ENCODE measurements around the gene CNTNAP2.
"Not testable (repeated sequence)": the region's sequence is repeated elsewhere in the genome, so short reads cannot be mapped to it uniquely, and the experiment has no call there.

The CNTNAP2 gene

GRCh38 chr7:147700702-147701101, 1584.1 kb downstream of the CNTNAP2 start:
- DNase-seq, result no peak

- no peak for DNase-seq
These were observed 1591.3 kb downstream of the CNTNAP2 start for GRCh38 chr7:147707926-147708325.

- DNase-seq, result no peak
These were observed 1592.3 kb downstream of the CNTNAP2 start for GRCh38 chr7:147708871-147709270.

DNA sequence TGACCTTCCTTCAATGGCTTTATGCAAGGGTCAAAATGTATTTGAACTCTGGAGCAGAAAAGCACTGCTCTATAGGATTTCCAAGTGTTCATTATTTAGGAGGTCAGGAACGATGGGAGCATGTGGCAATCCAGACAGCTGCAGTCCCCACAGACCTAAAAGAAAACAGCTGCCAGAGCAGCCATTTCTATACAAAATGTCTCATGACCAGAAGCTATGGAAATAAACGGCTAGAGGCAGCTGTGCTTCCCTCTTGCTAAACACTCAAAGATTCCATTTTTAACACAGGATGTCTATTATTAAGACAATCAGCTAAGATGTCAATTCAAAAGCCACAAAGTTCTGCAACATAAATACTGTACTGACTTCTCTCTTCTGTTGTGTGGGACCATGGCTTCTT, 1594.8 kb downstream of the CNTNAP2 start:
- no peak for DNase-seq

DNA sequence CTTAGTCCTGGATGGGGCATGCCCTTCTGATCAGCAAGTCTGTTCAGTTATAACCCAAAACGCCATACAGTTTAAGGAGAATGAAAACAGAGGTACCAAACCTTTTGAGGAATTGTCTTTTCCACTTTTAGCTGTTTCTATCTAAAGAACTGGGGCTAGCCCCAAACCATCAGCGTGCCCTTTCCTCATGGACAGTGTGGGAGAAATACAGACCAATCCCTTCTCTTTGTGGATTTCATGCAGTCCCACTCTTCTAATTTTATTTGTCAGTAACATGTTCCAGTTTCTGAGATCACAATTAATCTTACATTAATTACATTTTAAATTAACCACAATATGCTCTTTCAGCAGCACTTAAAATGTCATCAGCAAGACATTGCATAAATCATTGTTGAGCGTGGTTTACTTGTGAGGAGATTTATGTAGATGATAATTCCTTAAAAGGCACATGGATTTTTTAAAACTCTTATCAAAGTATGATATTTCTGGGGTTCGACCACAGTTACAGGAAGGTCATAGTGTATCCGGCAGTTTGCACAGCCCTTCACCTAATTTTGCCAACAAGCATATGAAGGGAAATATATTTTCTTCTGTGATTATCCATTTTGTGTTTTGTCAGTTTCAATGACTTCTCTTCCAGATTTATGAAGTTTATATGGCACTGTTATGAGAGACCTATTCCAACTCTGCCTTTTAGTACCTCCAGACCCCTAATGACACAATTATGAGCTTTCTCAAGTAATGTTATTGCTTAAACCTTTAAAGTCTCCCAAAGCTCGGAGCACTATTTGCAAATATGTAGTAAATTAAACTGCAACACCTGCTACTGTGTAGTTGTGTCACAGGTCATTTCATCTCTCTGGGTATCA, 1605.6 kb downstream of the CNTNAP2 start:
- no peak for DNase-seq

DNA sequence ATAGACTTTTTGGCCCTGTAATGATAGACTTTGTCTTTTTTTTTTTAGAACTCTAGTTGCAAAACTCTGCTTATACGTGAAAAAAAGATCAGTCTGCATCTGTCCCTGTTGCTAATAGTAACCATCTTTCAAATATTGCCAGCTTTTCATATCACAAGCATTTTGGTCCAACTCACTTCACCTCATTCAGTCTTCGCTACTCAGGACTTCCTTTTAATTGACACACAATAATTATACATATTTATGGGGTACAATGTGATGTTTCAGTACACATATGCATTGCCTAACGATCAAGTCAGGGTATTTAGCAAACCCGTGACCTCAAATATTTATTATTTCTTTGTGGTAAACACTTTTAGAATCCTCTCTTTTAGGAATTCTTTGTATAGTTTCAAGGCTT, 1606.9 kb downstream of the CNTNAP2 start:
- no peak for DNase-seq

GRCh38 chr7:147731311-147731710, 1614.7 kb downstream of the CNTNAP2 start:
- no peak for DNase-seq

DNA sequence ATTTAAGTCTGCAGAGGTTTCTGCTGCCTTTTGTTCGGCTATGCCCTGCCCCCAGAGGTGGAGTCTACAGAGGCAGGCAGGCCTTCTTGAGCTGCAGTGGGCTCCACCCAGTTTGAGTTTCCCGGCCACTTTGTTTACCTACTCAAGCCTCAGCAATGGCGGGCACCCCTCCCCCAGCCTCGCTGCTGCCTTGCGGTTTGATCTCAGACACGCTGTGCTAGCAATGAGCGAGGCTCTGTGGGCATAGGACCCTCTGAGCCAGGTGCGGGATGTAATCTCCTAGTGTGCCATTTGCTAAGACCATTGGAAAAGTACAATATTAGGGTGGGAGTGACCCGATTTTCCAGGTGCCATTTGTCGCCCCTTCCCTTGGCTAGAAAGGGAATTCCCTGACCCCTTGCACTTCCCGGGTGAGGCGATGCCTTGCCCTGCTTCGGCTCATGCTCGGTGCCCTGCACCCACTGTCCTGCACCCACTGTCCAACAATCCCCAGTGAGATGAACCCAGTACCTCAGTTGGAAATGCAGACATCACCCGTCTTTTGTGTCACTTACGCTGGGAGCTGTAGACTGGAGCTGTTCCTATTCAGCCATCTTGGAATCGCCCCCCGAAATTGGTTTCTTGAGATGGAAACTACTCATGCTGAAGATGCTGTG, 1621.1 kb downstream of the CNTNAP2 start:
- not testable (repeated sequence) for DNase-seq

- no peak for DNase-seq
These were observed 1625.7 kb downstream of the CNTNAP2 start for GRCh38 chr7:147742301-147742700.

GRCh38 chr7:147756300-147756699, 1639.7 kb downstream of the CNTNAP2 start:
- DNase-seq, result no peak

DNA sequence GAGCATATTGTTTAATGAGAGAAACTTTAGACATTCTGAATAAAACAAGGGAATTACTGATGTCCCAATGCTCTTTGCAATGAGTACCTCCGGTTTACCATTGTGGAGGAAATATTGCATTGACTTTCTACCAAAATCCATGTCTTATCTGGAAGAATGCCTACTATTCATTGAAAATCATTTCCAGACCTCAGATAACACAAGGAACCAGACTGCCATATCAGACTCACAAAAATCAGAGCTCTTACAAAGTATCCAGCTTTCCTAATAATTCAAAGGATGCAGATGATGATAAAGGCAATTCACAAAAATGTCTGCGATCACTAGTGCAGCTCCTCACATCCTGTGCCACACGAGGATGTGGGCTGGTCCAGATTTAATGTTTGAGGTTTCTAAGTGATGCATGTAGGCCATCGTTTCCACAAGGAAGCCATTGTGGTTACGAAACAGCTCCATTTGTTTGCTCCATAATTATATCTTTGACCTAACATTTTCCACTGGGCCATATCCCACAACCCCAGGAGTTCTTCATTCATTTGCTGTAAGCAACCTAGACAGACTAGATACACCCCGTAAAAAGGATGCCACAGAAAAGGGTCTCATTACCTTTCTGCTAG, 1642.8 kb downstream of the CNTNAP2 start:
- no peak for DNase-seq

- DNase-seq, result no peak
These were observed 1648.7 kb downstream of the CNTNAP2 start for GRCh38 chr7:147765301-147765700.

DNA sequence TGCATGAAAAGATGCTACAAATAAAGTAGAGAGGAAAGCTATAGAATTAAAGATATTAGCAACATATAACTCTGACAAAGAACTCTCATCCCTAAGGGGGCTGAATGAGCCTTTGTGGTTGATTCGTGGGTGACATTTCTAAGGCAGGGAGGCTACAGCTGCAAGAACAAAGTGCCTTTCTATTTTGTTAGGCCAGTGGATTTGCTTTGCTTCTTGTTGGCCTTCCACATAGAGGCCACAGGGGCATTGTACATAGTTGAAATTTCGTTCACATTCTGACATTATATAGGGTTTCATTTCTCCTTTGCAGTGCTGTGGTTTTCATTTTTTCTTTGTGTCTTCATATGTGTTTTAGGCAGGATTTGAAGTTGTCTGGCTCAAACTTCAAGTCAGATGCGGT, 1654.7 kb downstream of the CNTNAP2 start:
- DNase-seq, result no peak

DNA sequence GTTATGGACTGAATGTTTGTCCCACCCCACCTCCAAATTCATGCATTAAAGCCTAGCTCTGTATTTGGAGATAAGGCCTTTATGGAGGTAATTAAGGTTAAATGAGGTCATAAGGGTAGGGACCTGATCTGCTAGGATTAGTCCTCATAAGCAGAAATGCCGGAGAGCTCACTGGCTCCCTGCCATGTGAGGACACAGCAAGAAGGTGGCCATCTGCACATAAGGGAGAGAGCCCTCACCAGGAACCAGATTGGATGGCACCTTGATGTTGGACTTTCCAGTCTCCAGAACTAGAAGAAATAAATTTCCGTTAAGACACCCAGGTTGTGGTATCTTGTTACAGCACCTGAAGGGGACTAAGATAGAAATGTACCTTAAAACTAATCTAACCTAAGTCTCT, 1657.9 kb downstream of the CNTNAP2 start:
- no peak for DNase-seq

DNA sequence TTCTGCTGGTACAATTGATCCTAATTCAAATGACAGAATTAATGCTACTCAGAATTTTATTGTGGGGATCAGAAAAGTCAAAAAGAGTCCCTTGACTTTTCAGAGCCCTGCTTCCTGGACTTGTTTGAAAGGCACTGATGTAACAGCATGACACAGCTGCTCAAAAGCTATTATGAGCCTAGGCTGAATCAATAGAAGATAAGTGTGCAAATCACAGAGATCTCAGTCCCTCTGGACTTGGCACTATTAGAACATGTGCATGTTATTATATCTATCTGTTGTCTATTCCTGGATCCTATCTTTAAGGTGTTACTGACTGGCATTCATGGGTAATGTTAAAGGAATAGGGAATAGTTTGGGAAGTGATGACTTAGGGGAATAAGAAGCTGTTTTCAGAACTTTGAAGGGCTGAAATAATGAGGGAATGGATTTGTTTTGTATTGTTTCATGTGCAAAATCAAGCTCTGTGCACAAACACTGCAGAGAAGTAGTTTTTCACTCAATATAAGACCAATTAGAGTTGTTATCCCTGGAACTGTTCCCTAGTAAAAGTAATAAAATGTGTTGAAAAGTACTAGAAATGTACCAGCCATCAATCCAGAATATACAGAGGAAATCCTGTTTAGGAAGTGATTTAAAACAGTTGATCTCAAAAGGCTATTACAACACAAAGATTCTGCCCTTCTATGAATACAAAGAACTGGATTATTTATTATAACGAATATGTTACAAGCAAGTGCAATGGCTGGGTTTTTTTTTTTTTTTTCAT, 1659.1 kb downstream of the CNTNAP2 start:
- no peak for DNase-seq

- no peak for DNase-seq
These were observed 1660.7 kb downstream of the CNTNAP2 start for GRCh38 chr7:147777309-147777708.

DNA sequence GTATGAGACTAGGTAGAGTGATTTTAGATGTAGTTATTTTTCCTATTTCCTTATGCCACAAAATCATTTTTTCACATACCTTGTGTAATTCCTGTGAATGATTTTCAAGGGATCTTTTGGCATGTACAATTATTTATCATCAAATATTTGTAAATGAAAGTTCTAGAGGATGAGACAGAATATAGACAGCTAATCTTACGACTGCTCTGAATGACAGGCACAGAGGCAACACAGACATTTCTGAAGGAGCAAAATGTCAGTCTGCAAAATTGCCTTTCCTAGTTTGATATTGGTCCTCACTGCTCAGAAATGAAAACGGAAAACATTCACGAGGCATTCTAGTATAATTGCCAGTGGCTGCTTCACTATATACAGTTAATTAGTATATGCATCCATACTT, 1663.3 kb downstream of the CNTNAP2 start:
- no peak for DNase-seq

DNA sequence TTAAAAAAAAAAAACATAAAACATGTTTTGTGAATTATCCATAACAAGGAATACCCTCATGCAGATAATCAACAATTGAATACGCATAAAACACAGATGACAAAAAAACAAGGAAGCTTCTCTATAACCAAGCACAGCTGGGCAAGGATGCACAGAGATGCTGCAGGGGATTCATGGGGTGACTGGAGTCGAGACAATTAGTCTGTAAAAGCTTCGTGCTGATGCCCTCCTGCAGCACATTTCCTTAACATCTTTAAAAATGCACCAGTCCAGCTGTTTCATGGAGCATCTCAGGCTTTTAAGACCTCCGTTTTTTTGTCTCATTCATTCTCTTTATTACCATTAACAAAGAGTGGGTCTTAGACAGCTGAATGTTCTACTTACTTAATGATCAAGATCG, 1680.0 kb downstream of the CNTNAP2 start:
- DNase-seq, result no peak

DNA sequence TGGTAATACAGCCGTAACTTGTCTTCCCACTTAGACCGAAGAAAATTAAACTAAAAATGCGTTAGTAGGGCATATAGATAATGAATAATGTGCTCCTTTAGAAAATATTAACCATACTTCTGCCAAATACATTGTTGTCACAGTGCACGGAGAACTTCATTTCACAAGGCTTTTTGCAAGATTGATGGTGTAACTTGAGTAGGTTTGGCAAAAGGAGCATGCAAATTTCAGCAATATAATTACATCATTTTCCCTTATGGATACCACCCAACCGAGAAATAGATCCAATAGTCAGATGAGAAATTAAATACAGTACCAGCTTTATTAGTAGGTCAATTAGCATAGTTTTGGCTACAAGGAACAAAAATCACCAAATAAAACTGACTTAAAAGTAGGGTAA, 1681.4 kb downstream of the CNTNAP2 start:
- DNase-seq, result no peak

DNA sequence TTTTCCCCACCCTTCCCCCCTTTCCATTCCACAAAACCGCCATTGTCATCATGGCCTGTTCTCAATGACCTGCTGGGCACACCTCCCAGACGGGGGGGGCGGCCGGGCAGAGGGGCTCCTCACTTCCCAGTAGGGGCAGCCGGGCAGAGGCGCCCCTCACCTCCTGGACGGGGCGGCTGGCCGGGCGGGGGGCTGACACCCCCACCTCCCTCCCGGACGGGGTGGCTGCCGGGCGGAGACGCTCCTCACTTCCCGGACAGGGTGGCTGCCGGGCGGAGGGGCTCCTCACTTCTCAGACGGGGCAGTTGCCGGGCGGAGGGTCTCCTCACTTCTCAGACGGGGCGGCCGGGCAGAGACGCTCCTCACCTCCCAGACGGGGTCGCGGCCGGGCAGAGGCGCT, 1685.2 kb downstream of the CNTNAP2 start:
- DNase-seq, result not testable (repeated sequence)

GRCh38 chr7:147803151-147803550, 1686.5 kb downstream of the CNTNAP2 start:
- DNase-seq, result no peak

- no peak for DNase-seq
These were observed 1687.0 kb downstream of the CNTNAP2 start for GRCh38 chr7:147803606-147804005.

DNA sequence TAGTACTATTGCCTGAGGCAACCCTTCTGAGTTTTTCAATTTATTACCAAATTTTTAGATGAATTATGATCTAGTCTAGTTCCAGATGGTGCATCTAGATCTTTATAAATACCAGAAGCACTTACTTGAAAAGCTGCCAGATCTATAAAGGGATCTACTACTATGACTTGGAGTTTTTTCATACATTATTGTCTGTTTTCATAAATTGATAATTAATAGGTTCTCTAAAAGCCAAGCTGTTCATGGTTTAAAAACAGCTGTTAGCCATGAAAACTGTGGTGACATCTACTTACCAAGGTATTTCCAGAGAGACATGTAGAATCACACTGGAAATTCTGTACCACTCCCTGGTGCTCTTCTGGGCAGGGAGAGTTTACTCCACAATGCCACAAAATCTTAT, 1687.4 kb downstream of the CNTNAP2 start:
- DNase-seq, result no peak
